ENCODE data around the gene MGAT4C. TPM values are rescaled to one million over a fixed set of nuclear protein-coding genes. Genes with fewer than 3 reads are reported as not detected.

MGAT4C gene
- polyA plus RNA-seq, 1 of the 3 experiments (the other 2 are of a cell fraction): 0.07 TPM

GRCh38 chr12:86249276-86249675, 6.9 kb downstream of the MGAT4C start:
- POLR2A ChIA-PET: no interaction called here

GRCh38 chr12:86247871-86248270, 8.3 kb downstream of the MGAT4C start:
- Histone ChIP-seq H3K79me2 (ENCODE audit: insufficient read depth) (no peaks in the 10 kb centered on the region), H3K4me1 (ENCODE audit: control insufficient read depth in 1 of 2, insufficient read depth in 2 of 2, low read depth in 1 of 2, low read length in 1 of 2) (peaks cover 0 to 14% of the 10 kb centered on the region in 2 experiments; a peak in 3 of 4 replicates), H3K27me3 (ENCODE audit: insufficient read depth) (no peaks in the 10 kb centered on the region), H3K4me2 (no peak overlapping the region), H3K9ac (no peak overlapping the region), H3K9me3 (no peaks in the 10 kb centered on the region), H2AFZ (ENCODE audit: low read depth) (no peak overlapping the region), H3K36me3 (replicated peaks in 1 of 2; ENCODE audit: control insufficient read depth in 1 of 2, insufficient read depth in 2 of 2, low read length in 1 of 2) (no peaks in the 10 kb centered on the region), H3K4me3 (ENCODE audit: low read depth in 2 of 2, low read length in 1 of 2) (no peak overlapping the region), H3K27ac (ENCODE audit: low read depth in 2 of 2, low read length in 1 of 2) (no peak overlapping the region), H4K20me1 (ENCODE audit: insufficient read depth) (no peaks in the 10 kb centered on the region), H3F3A (replicated peaks; ENCODE audit: insufficient read depth) (peaks cover 5% of the 10 kb centered on the region), H3K9me2 (no peaks in the 10 kb centered on the region)
- ChIA-PET CTCF (no interaction called here), POLR2A (no interaction called here)
- no peak for DNase-seq
- TF ChIP-seq RAD21 (IDR thresholded peaks at IDR 0.05; ENCODE audit: low read length) (no peak), EP300 (IDR thresholded peaks at IDR 0.05; ENCODE audit: borderline replicate concordance in 1 of 2, low read depth in 1 of 2, low read length in 1 of 2) (no peak), YY1 (IDR thresholded peaks at IDR 0.05; ENCODE audit: low read depth) (no peak), IRF3 (IDR thresholded peaks at IDR 0.05; ENCODE audit: low read depth, low read length) (no peak), JUND (IDR thresholded peaks at IDR 0.05) (no peak), EZH2phosphoT487 (IDR thresholded peaks at IDR 0.05; ENCODE audit: borderline replicate concordance, low read depth) (no peak), RCOR1 (IDR thresholded peaks at IDR 0.05; ENCODE audit: low read length) (no peak), CTCF (IDR thresholded peaks at IDR 0.05) (no peak), GABPA (IDR thresholded peaks at IDR 0.05; ENCODE audit: low read depth) (no peak), SIN3A (IDR thresholded peaks at IDR 0.05; ENCODE audit: borderline replicate concordance, low read depth, low read length) (no peak), TCF12 (IDR thresholded peaks at IDR 0.05) (no peak), REST (IDR thresholded peaks at IDR 0.05; ENCODE audit: low read depth, low read length) (no peak), RFX5 (IDR thresholded peaks at IDR 0.05; ENCODE audit: low read length) (no peak), TEAD4 (IDR thresholded peaks at IDR 0.05; ENCODE audit: borderline replicate concordance, insufficient read depth) (no peak), USF1 (IDR thresholded peaks at IDR 0.05; ENCODE audit: borderline replicate concordance, low read depth) (no peak), FOXM1 (IDR thresholded peaks at IDR 0.05; ENCODE audit: low read depth) (no peak), SMC3 (IDR thresholded peaks at IDR 0.05; ENCODE audit: low read depth, low read length) (no peak), NRF1 (IDR thresholded peaks at IDR 0.05; ENCODE audit: low read depth, low read length) (no peak), FOSL2 (IDR thresholded peaks at IDR 0.05; ENCODE audit: borderline replicate concordance, low read depth) (no peak)

More at GRCh38 chr12:86249276-86249675, 6.9 kb downstream of the MGAT4C start:
- Histone ChIP-seq H3K79me2 (ENCODE audit: insufficient read depth) (no peaks in the 10 kb centered on the region), H3K4me1 (ENCODE audit: control insufficient read depth in 1 of 2, insufficient read depth in 2 of 2, low read depth in 1 of 2, low read length in 1 of 2) (peaks cover 0 to 14% of the 10 kb centered on the region in 2 experiments; a peak in 2 of 4 replicates), H3K4me3 (ENCODE audit: low read depth in 2 of 2, low read length in 1 of 2) (no peak overlapping the region), H3K4me2 (peak overlapping the region; percentile 25; the same call in 1 of the 2 replicates), H3K27me3 (ENCODE audit: insufficient read depth) (no peaks in the 10 kb centered on the region), H3K9ac (no peak overlapping the region), H3K27ac (ENCODE audit: low read depth in 2 of 2, low read length in 1 of 2) (no peak overlapping the region), H3K9me3 (no peaks in the 10 kb centered on the region), H3K36me3 (replicated peaks in 1 of 2; ENCODE audit: control insufficient read depth in 1 of 2, insufficient read depth in 2 of 2, low read length in 1 of 2) (no peaks in the 10 kb centered on the region), H3F3A (replicated peaks; ENCODE audit: insufficient read depth) (peaks cover 5% of the 10 kb centered on the region), H2AFZ (ENCODE audit: low read depth) (no peak overlapping the region), H4K20me1 (ENCODE audit: insufficient read depth) (no peaks in the 10 kb centered on the region), H3K9me2 (no peaks in the 10 kb centered on the region)
- CTCF ChIA-PET: no interaction called here
- no peak for TF ChIP-seq SIN3A (IDR thresholded peaks at IDR 0.05; ENCODE audit: borderline replicate concordance, low read depth, low read length)
- TF ChIP-seq EZH2phosphoT487 (IDR thresholded peaks at IDR 0.05; ENCODE audit: borderline replicate concordance, low read depth): no peak
- no peak for TF ChIP-seq USF1 (IDR thresholded peaks at IDR 0.05; ENCODE audit: borderline replicate concordance, low read depth)
- 96% methylated on average over 1 of the region's 1 CpG for WGBS (ENCODE audit: low lambda C conversion rate)
- no peak for DNase-seq
